ENCODE results near the gene MAPK8IP1. TPM values are rescaled to one million over a fixed set of nuclear protein-coding genes. Genes with fewer than 3 reads are reported as not detected.

The MAPK8IP1 gene
- total and polyA plus RNA-seq, 4 donors = 0.78 to 2.7 (median 1.4) TPM

- H3K9me3 ChIP-seq (ENCODE audit: control insufficient read depth in 4 of 4, low read length in 3 of 4) = no peaks in the 10 kb centered on the region
- H3K27me3 ChIP-seq (ENCODE audit: control insufficient read depth in 4 of 4, insufficient read depth in 4 of 4, low read length in 3 of 4) = no peaks in the 10 kb centered on the region
- no peak for DNase-seq (ENCODE audit: low spot score)
- peaks cover 0 to 1% (median 0%) of the 10 kb centered on the region in 4 donors for H3K36me3 ChIP-seq (ENCODE audit: control insufficient read depth in 4 of 4, insufficient read depth in 3 of 4, low read depth in 1 of 4, low read length in 3 of 4)
- H3K4me3 ChIP-seq (ENCODE audit: low read depth in 1 of 3, low read length in 3 of 3) = no peak overlapping the region
- H3K9ac ChIP-seq (ENCODE audit: low read depth in 1 of 2, low read length in 2 of 2) = no peak overlapping the region
- WGBS = 89% methylated on average over 13 of the region's 13 CpGs
- H3K4me1 ChIP-seq (ENCODE audit: control insufficient read depth in 4 of 4, insufficient read depth in 4 of 4, low read length in 3 of 4) = peaks cover under 1 to 8% (median 7%) of the 10 kb centered on the region in 4 donors
- no peak for TF ChIP-seq JUND (IDR thresholded peaks at IDR 0.05)
- no peak for TF ChIP-seq HNF4A (conservative IDR thresholded peaks at IDR 0.05)
- H3K27ac ChIP-seq (ENCODE audit: low read depth in 1 of 2, low read length in 2 of 2) = no peak overlapping the region
Measured at GRCh38 chr11:45928535-45929215, 43.2 kb downstream of the MAPK8IP1 start.

GRCh38 chr11:45929486-45930030 lies 44.1 kb downstream of the MAPK8IP1 start:
- no peak for TF ChIP-seq CTCF (IDR thresholded peaks at IDR 0.05; ENCODE audit: low read depth, low read length, missing input control)
- TF ChIP-seq GABPA (IDR thresholded peaks at IDR 0.05 in 1 of 2, conservative IDR thresholded peaks at IDR 0.05 in 1 of 2) = no peak
- no peak for TF ChIP-seq HNF4A (conservative IDR thresholded peaks at IDR 0.05)
- no peak for TF ChIP-seq RXRA (IDR thresholded peaks at IDR 0.05)
- no peak for TF ChIP-seq RAD21 (IDR thresholded peaks at IDR 0.05)
- TF ChIP-seq REST (IDR thresholded peaks at IDR 0.05) = no peak
- no peak for TF ChIP-seq YY1 (IDR thresholded peaks at IDR 0.05)
- Histone ChIP-seq H3K9ac (ENCODE audit: low read depth in 1 of 2, low read length in 2 of 2) (no peak overlapping the region), H3K9me3 (ENCODE audit: control insufficient read depth in 4 of 4, low read length in 3 of 4) (no peaks in the 10 kb centered on the region), H3K36me3 (ENCODE audit: control insufficient read depth in 4 of 4, insufficient read depth in 3 of 4, low read depth in 1 of 4, low read length in 3 of 4) (peaks cover 0 to 1% (median 0%) of the 10 kb centered on the region in 4 donors), H3K27me3 (ENCODE audit: control insufficient read depth in 4 of 4, insufficient read depth in 4 of 4, low read length in 3 of 4) (no peaks in the 10 kb centered on the region), H3K4me1 (ENCODE audit: control insufficient read depth in 4 of 4, insufficient read depth in 4 of 4, low read length in 3 of 4) (peaks cover 7 to 17% (median 15%) of the 10 kb centered on the region in 4 donors), H3K4me3 (ENCODE audit: low read depth in 1 of 3, low read length in 3 of 3) (no peak overlapping the region), H3K27ac (ENCODE audit: low read depth in 1 of 2, low read length in 2 of 2) (no peak overlapping the region)
- 81% methylated on average over 10 of the region's 10 CpGs for WGBS
- DNase-seq (ENCODE audit: low spot score) = peak; percentile 33

GRCh38 chr11:45930031-45930794 lies 44.8 kb downstream of the MAPK8IP1 start:
- Histone ChIP-seq H3K36me3 (ENCODE audit: control insufficient read depth in 4 of 4, insufficient read depth in 3 of 4, low read depth in 1 of 4, low read length in 3 of 4) (peaks cover 0 to 5% (median 3%) of the 10 kb centered on the region in 4 donors), H3K9ac (ENCODE audit: low read depth in 1 of 2, low read length in 2 of 2) (no peak overlapping the region), H3K27ac (ENCODE audit: low read depth in 1 of 2, low read length in 2 of 2) (no peak overlapping the region), H3K27me3 (ENCODE audit: control insufficient read depth in 4 of 4, insufficient read depth in 4 of 4, low read length in 3 of 4) (no peaks in the 10 kb centered on the region), H3K4me1 (ENCODE audit: control insufficient read depth in 4 of 4, insufficient read depth in 4 of 4, low read length in 3 of 4) (peaks cover 10 to 23% (median 20%) of the 10 kb centered on the region in 4 donors), H3K9me3 (ENCODE audit: control insufficient read depth in 4 of 4, low read length in 3 of 4) (no peaks in the 10 kb centered on the region), H3K4me3 (ENCODE audit: low read depth in 1 of 3, low read length in 3 of 3) (no peak overlapping the region)
- TF ChIP-seq JUND (IDR thresholded peaks at IDR 0.05) = no peak
- no peak for TF ChIP-seq GABPA (IDR thresholded peaks at IDR 0.05 in 1 of 2, conservative IDR thresholded peaks at IDR 0.05 in 1 of 2)
- WGBS = 80% methylated on average over 14 of the region's 14 CpGs
- DNase-seq (ENCODE audit: low spot score) = peak; percentile 33
